Measurements from ENCODE around the gene BET1L. TPM values are rescaled to one million over a fixed set of nuclear protein-coding genes. Genes with fewer than 3 reads are reported as not detected.

Gene BET1L
- total and polyA plus RNA-seq, 10 of the 15 experiments (the other 5 are each of a cell fraction or from before 2014, with no cell fraction given), result 6.7 to 55.4 (median 39.7) TPM

DNA sequence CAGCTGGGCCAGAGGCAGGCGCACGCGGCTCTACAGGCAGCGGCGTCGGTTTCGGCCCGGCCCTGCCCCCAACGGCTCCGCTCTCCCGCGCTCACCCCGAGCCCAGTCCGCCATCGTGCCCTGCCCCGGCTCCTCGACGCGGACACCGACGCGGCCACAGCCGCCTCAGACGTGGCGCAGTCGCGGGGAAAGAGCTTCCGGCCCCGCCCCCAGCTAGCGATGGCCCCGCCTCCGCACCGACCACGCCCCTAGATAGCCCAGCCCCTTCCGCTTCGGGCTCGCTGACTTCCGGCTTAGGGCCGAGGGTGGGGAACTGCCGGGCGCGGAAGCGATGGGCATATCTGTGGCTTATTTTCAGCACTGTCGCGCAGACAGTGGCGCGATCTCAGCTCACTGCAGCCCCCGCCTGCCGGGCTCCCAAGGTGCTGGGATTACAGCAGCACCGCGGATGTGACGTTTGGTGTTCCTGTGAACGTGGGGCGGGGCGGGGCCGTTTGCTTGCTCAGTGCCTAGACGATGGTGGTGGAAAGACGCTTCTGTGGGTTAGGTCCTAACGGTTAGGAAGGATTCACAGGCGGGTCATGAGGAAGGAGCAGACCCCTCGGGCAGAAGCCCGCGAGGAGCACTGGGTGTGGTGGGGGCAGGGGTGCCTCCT lies at the start of gene BET1L, which contains the start of gene RIC8A (continued):
- TF ChIP-seq ZNF274 (IDR thresholded peaks at IDR 0.05; ENCODE audit: insufficient read depth, insufficient read length) (no peak), EP300 (IDR thresholded peaks at IDR 0.05; ENCODE audit: borderline replicate concordance in 1 of 2, control insufficient read depth in 1 of 2, low read depth in 2 of 2, low read length in 2 of 2) (no peak; a peak in 1 of 4 replicates), SUZ12 (IDR thresholded peaks at IDR 0.05; ENCODE audit: unreplicated experiment) (no peak), BCL11A (IDR thresholded peaks at IDR 0.05; ENCODE audit: low read depth, low read length) (no peak), CREM (IDR thresholded peaks at IDR 0.05; ENCODE audit: low read depth) (peak; percentile 94), MEF2A (IDR thresholded peaks at IDR 0.05; ENCODE audit: insufficient read depth, low read depth, low read length) (no peak), ZNF207 (IDR thresholded peaks at IDR 0.05; ENCODE audit: borderline replicate concordance) (peak; percentile 91; the same call in 1 of the 2 replicates), POLR2A (IDR thresholded peaks at IDR 0.05; ENCODE audit: low read depth, low read length) (peak; percentile 97), MLLT1 (IDR thresholded peaks at IDR 0.05) (peak; percentile 68), TBL1XR1 (IDR thresholded peaks at IDR 0.05; ENCODE audit: low read depth, low read length) (peak; percentile 37; the same call in 1 of the 2 replicates), NRF1 (conservative IDR thresholded peaks at IDR 0.05; ENCODE audit: low read depth, low read length) (no peak), DPF2 (IDR thresholded peaks at IDR 0.05) (no peak; the same call in none of the 2 replicates)

GRCh38 chr11:255816-256215 lies 48.6 kb upstream of the BET1L start:
- intact Hi-C loops (cut with micrococcal nuclease; ENCODE audit: unreplicated experiment) (no loop called here), in situ Hi-C loops (cut with MboI) (no loop called here)
- BruUV-seq (replicated peaks), result no TSS peak
- Histone ChIP-seq H3K4me2 (ENCODE audit: control insufficient read depth, insufficient read depth) (no peak overlapping the region), H3K9ac (ENCODE audit: control insufficient read depth, insufficient read depth, low read length) (no peak overlapping the region), H2AFZ (ENCODE audit: control insufficient read depth, low read depth, low read length) (no peak overlapping the region), H3K36me3 (ENCODE audit: control insufficient read depth in 2 of 2, insufficient read depth in 2 of 2, low read length in 1 of 2) (peaks cover 7 to 15% of the 10 kb centered on the region in 2 experiments; a peak in 3 of 4 replicates), H3K79me2 (ENCODE audit: control insufficient read depth, insufficient read depth, low read length) (no peaks in the 10 kb centered on the region), H3K4me1 (ENCODE audit: control insufficient read depth, insufficient read depth, low read length) (peaks cover 13% of the 10 kb centered on the region), H3K4me3 (no peak overlapping the region), H3K27ac (ENCODE audit: control insufficient read depth, insufficient read depth) (no peak overlapping the region), H3K9me3 (replicated peaks; ENCODE audit: control insufficient read depth, insufficient read depth, low read length) (no peaks in the 10 kb centered on the region; the same call in 2 of the 3 replicates), H4K20me1 (ENCODE audit: control insufficient read depth, insufficient read depth) (no peaks in the 10 kb centered on the region), H3K27me3 (replicated peaks in 1 of 2; ENCODE audit: control insufficient read depth in 2 of 2, insufficient read depth in 2 of 2, low read length in 1 of 2) (no peaks in the 10 kb centered on the region)
- ChIA-PET SMC1A (ENCODE audit: uncharacterized antibody, unreplicated experiment) (no interaction called here), POLR2A (interaction anchor here (0.6 kb wide), 1 partner anchor 57 kb away, joined by 3 read pairs; no protein-coding TSS in a partner anchor), RAD21 (ENCODE audit: unreplicated experiment) (no interaction called here), CTCF (interaction anchor here (1.1 kb wide), 1 partner anchor 18 kb away, joined by 3 read pairs; no protein-coding TSS in a partner anchor)
- DNase-seq (ENCODE audit: low read depth, low spot score) (no peak), FAIRE-seq (no peak), ATAC-seq (no peak)
- no CpG with 5 or more reads among the region's 2 CpGs for WGBS (ENCODE audit: insufficient coverage, insufficient replicate concordance, low lambda C conversion rate, missing lambda C conversion rate)
- TF ChIP-seq NFYB (IDR thresholded peaks at IDR 0.05; ENCODE audit: insufficient read depth, low read depth, low read length), result no peak
- no peak for TF ChIP-seq BMI1 (IDR thresholded peaks at IDR 0.05; ENCODE audit: borderline replicate concordance)
- TF ChIP-seq HCFC1 (IDR thresholded peaks at IDR 0.05; ENCODE audit: low read length), result no peak
- no peak for TF ChIP-seq ZNF274 (IDR thresholded peaks at IDR 0.05; ENCODE audit: insufficient read depth, insufficient read length)
- TF ChIP-seq CHD1 (IDR thresholded peaks at IDR 0.05; ENCODE audit: low read depth, low read length), result no peak
- no peak for TF ChIP-seq MXI1 (IDR thresholded peaks at IDR 0.05; ENCODE audit: low read depth, low read length)
- no peak for TF ChIP-seq ETV6 (conservative IDR thresholded peaks at IDR 0.05 in 1 of 2, IDR thresholded peaks at IDR 0.05 in 1 of 2; ENCODE audit: borderline replicate concordance in 1 of 2, low read depth in 1 of 2)
- no peak for TF ChIP-seq SMARCA5 (IDR thresholded peaks at IDR 0.05)
- TF ChIP-seq, protein P1, sequence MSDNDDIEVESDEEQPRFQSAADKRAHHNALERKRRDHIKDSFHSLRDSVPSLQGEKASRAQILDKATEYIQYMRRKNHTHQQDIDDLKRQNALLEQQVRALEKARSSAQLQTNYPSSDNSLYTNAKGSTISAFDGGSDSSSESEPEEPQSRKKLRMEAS (IDR thresholded peaks at IDR 0.05; ENCODE audit: low read depth, low read length), result no peak
- TF ChIP-seq, protein P2, sequence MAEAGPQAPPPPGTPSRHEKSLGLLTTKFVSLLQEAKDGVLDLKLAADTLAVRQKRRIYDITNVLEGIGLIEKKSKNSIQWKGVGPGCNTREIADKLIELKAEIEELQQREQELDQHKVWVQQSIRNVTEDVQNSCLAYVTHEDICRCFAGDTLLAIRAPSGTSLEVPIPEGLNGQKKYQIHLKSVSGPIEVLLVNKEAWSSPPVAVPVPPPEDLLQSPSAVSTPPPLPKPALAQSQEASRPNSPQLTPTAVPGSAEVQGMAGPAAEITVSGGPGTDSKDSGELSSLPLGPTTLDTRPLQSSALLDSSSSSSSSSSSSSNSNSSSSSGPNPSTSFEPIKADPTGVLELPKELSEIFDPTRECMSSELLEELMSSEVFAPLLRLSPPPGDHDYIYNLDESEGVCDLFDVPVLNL (IDR thresholded peaks at IDR 0.05; ENCODE audit: low read depth, low read length), result no peak

Measured in GM12878 (cell line).